ENCODE measurements around the gene INO80D.
"Not testable (repeated sequence)": the region's sequence is repeated elsewhere in the genome, so short reads cannot be mapped to it uniquely, and the experiment has no call there.

GRCh38 chr2:206033452-206033851 lies 52.5 kb downstream of the INO80D start:
- not testable (repeated sequence) for TF ChIP-seq POLR2A, POLR2AphosphoS5 (IDR thresholded peaks at IDR 0.05; ENCODE audit: low read depth, low read length)
